Measurements from ENCODE around the gene FCRL5.

DNA sequence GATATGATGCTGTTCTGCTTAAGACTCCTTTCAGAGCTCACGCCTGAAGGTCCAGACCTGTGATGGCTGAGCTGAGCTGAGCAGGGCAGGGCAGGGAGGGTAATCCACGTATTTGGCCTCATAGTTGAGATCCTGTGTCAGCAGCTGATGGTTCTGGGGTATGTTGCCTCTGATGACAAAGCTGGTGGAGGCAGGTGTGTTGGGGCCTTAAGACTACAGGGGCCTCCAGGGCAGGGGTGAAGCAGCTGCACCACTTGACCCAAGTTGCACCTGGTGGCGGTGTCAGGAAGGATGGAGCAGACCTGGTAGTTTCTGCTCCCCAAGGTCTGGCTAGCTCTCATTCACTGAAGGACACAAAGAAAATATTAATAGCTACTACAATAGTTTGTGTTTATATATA, 57.0 kb downstream of the FCRL5 start:
- TF ChIP-seq, protein P1, sequence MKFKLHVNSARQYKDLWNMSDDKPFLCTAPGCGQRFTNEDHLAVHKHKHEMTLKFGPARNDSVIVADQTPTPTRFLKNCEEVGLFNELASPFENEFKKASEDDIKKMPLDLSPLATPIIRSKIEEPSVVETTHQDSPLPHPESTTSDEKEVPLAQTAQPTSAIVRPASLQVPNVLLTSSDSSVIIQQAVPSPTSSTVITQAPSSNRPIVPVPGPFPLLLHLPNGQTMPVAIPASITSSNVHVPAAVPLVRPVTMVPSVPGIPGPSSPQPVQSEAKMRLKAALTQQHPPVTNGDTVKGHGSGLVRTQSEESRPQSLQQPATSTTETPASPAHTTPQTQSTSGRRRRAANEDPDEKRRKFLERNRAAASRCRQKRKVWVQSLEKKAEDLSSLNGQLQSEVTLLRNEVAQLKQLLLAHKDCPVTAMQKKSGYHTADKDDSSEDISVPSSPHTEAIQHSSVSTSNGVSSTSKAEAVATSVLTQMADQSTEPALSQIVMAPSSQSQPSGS (IDR thresholded peaks at IDR 0.05; ENCODE audit: low read length) = no peak
- TF ChIP-seq TAF1 (IDR thresholded peaks at IDR 0.05; ENCODE audit: borderline replicate concordance, low read depth, low read length) = no peak
- no peak for TF ChIP-seq MAX (IDR thresholded peaks at IDR 0.05; ENCODE audit: low read depth, low read length)
- no peak for TF ChIP-seq ATF3 (IDR thresholded peaks at IDR 0.05; ENCODE audit: borderline replicate concordance, extremely low read depth, low read depth, low read length)
- TF ChIP-seq CEBPB (IDR thresholded peaks at IDR 0.05; ENCODE audit: borderline replicate concordance in 1 of 2, low read depth in 2 of 2, low read length in 2 of 2) = no peak
- no peak for TF ChIP-seq POLR2AphosphoS5 (IDR thresholded peaks at IDR 0.05; ENCODE audit: low read length)
- TF ChIP-seq CHD1 (IDR thresholded peaks at IDR 0.05; ENCODE audit: low read depth, low read length) = no peak
- no peak for TF ChIP-seq NFIC (IDR thresholded peaks at IDR 0.05; ENCODE audit: low read depth, low read length)
- no peak for TF ChIP-seq NBN (IDR thresholded peaks at IDR 0.05)
- no peak for TF ChIP-seq YY1 (IDR thresholded peaks at IDR 0.05; ENCODE audit: low read depth, low read length)
- no peak for TF ChIP-seq CBX3 (IDR thresholded peaks at IDR 0.05; ENCODE audit: borderline replicate concordance, low read depth)
- TF ChIP-seq, protein P2, sequence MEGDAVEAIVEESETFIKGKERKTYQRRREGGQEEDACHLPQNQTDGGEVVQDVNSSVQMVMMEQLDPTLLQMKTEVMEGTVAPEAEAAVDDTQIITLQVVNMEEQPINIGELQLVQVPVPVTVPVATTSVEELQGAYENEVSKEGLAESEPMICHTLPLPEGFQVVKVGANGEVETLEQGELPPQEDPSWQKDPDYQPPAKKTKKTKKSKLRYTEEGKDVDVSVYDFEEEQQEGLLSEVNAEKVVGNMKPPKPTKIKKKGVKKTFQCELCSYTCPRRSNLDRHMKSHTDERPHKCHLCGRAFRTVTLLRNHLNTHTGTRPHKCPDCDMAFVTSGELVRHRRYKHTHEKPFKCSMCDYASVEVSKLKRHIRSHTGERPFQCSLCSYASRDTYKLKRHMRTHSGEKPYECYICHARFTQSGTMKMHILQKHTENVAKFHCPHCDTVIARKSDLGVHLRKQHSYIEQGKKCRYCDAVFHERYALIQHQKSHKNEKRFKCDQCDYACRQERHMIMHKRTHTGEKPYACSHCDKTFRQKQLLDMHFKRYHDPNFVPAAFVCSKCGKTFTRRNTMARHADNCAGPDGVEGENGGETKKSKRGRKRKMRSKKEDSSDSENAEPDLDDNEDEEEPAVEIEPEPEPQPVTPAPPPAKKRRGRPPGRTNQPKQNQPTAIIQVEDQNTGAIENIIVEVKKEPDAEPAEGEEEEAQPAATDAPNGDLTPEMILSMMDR (IDR thresholded peaks at IDR 0.05 in 2 of 3, conservative IDR thresholded peaks at IDR 0.05 in 1 of 3; ENCODE audit: control insufficient read depth in 2 of 3, extremely low read depth in 1 of 3, insufficient read depth in 1 of 3, low read depth in 3 of 3, low read length in 3 of 3) = no peak

All from GM12878 (cell line).